Naive B cell (primary cell): ENCODE results near the gene OPN1LW. TPM values are rescaled to one million over a fixed set of nuclear protein-coding genes. Genes with fewer than 3 reads are reported as not detected.
"Not testable (repeated sequence)": the region's sequence is repeated elsewhere in the genome, so short reads cannot be mapped to it uniquely, and the experiment has no call there.

Source experiments
- ATAC-seq, 2 donors: fragments of 150-1000 bp; cut with Tn5 transposase; 2 replicates each; pipeline ENCODE4 v1.10.0; 2021; ENCODE audit warnings: low read depth in 2 of 2, mild to moderate bottlenecking in 2 of 2, moderate library complexity in 2 of 2
- DNase-seq: peaks from one replicate; pipeline ENCODE4 v3.0.0; 2022
- H3K27ac Mint-ChIP-seq, 6 donors: one replicate each; pipeline ENCODE4 v1.8.0; 2020 to 2022; ENCODE audit warnings: mild to moderate bottlenecking in 6 of 6, mixed read lengths in 6 of 6, moderate library complexity in 5 of 6, inconsistent platforms in 2 of 6
- H3K27me3 Mint-ChIP-seq, 3 donors: one replicate each; pipeline ENCODE4 v1.8.0; 2021 to 2022; ENCODE audit warnings: mixed read lengths in 3 of 3, mild to moderate bottlenecking in 1 of 3
- H3K36me3 Mint-ChIP-seq, 2 donors: one replicate each; pipeline ENCODE4 v1.8.0; 2020 to 2022; ENCODE audit warnings: mixed read lengths in 2 of 2, inconsistent platforms in 1 of 2, mild to moderate bottlenecking in 1 of 2
- H3K4me1 Mint-ChIP-seq, 3 donors: one replicate each; pipeline ENCODE4 v1.8.0; 2020 to 2022; ENCODE audit warnings: mixed read lengths in 3 of 3, inconsistent platforms in 1 of 3, mild to moderate bottlenecking in 1 of 3, moderate library complexity in 1 of 3
- H3K4me3 Mint-ChIP-seq, 8 donors: one replicate each; pipeline ENCODE4 v1.8.0; 2020 to 2022; ENCODE audit warnings: mild to moderate bottlenecking in 8 of 8, mixed read lengths in 8 of 8, moderate library complexity in 8 of 8, inconsistent platforms in 2 of 8
- H3K9me3 Mint-ChIP-seq, 7 donors: one replicate each; pipeline ENCODE4 v1.8.0; 2020 to 2022; ENCODE audit warnings: mixed read lengths in 7 of 7, mild to moderate bottlenecking in 5 of 7, inconsistent platforms in 2 of 7, moderate library complexity in 1 of 7
- polyA plus RNA-seq, 6 donors: library from polyadenylated mRNA; unstranded; fragments of 300-500 nt; fragmentation: Illumina TruSeq; gene quantifications; one replicate each; pipeline ENCODE4 v1.2.3, GENCODE V29; 2021; ENCODE audit warnings: low read depth in 6 of 6

Gene OPN1LW
- polyA plus RNA-seq, 6 donors from 2014 or later, result not detected

GRCh38 chrX:154194316-154194715 lies 50.3 kb downstream of the OPN1LW start:
- not testable (repeated sequence) for H3K4me3 Mint-ChIP-seq, H3K4me1 Mint-ChIP-seq, H3K27ac Mint-ChIP-seq, H3K36me3 Mint-ChIP-seq, H3K27me3 Mint-ChIP-seq, H3K9me3 Mint-ChIP-seq, DNase-seq, ATAC-seq

GRCh38 chrX:154196466-154196865 lies 52.4 kb downstream of the OPN1LW start:
- not testable (repeated sequence) for H3K4me1 Mint-ChIP-seq, H3K27ac Mint-ChIP-seq, H3K4me3 Mint-ChIP-seq, ATAC-seq, DNase-seq, H3K36me3 Mint-ChIP-seq, H3K9me3 Mint-ChIP-seq, H3K27me3 Mint-ChIP-seq

Other genes with a start within 250 kb of the OPN1LW start
- gene AVPR2, start 239.6 kb upstream of the OPN1LW start, polyA plus RNA-seq, result under 1 TPM in 1 of 6 donors, not detected in 5; 0.25 TPM
- 100 to 1,000 TPM in 2 of 6 donors, 10 to 100 TPM in 4; 71.5 to 147 (median 83.5) TPM for gene ARHGAP4, start 218.0 kb upstream of the OPN1LW start, polyA plus RNA-seq
- gene NAA10, start 209.2 kb upstream of the OPN1LW start, polyA plus RNA-seq, result 10 to 100 TPM; 52.6 to 98.7 (median 61.0) TPM
- gene RENBP, start 199.6 kb upstream of the OPN1LW start, polyA plus RNA-seq, result 1 to 10 TPM in 4 of 6 donors, under 1 TPM in 2; 0.68 to 3.8 (median 1.7) TPM
- 10 to 100 TPM in 1 of 6 donors, 1 to 10 TPM in 4, under 1 TPM in 1; 0.22 to 14.0 (median 5.8) TPM for gene HCFC1, start 172.4 kb upstream of the OPN1LW start, polyA plus RNA-seq
- gene TMEM187, start 171.5 kb upstream of the OPN1LW start, polyA plus RNA-seq, result 10 to 100 TPM in 2 of 6 donors, 1 to 10 TPM in 4; 5.0 to 13.6 (median 8.1) TPM
- gene IRAK1, start 124.3 kb upstream of the OPN1LW start, polyA plus RNA-seq, result 100 to 1,000 TPM in 1 of 6 donors, 10 to 100 TPM in 5; 57.9 to 123 (median 73.9) TPM
- 10 to 100 TPM in 5 of 6 donors, 1 to 10 TPM in 1; 4.5 to 21.0 (median 12.8) TPM for gene MECP2, start 46.5 kb upstream of the OPN1LW start, polyA plus RNA-seq
- gene OPN1MW, start 38.4 kb downstream of the OPN1LW start, polyA plus RNA-seq, result not detected
- gene OPN1MW2, start 75.5 kb downstream of the OPN1LW start, polyA plus RNA-seq, result not detected
- gene OPN1MW3, start 113.3 kb downstream of the OPN1LW start, polyA plus RNA-seq, result under 1 TPM in 1 of 6 donors, not detected in 5; 0.13 TPM
- not detected for gene TEX28, start 150.9 kb downstream of the OPN1LW start, polyA plus RNA-seq
- under 1 TPM in 5 of 6 donors, not detected in 1; 0.27 to 0.57 (median 0.38) TPM for gene TKTL1, start 151.6 kb downstream of the OPN1LW start, polyA plus RNA-seq
- 100 to 1,000 TPM in 2 of 6 donors, 10 to 100 TPM in 4; 39.6 to 269 (median 78.3) TPM for gene FLNA, start 230.4 kb downstream of the OPN1LW start, polyA plus RNA-seq
- gene EMD, start 235.1 kb downstream of the OPN1LW start, polyA plus RNA-seq, result 10 to 100 TPM; 25.0 to 29.6 (median 27.2) TPM